K562 (cell line): ENCODE results near the gene KIF23. TPM values are rescaled to one million over a fixed set of nuclear protein-coding genes. Genes with fewer than 3 reads are reported as not detected.

Experiments
- ATAC-seq: fragments of 200-7000 bp; cut with Tn5 transposase; 3 replicates; pipeline ENCODE4 v1.9.1; 2020; ENCODE audit warnings: moderate library complexity
- BruUV-seq: library from RNA; stranded (reverse); fragments of 400-500 nt; replicated peaks from 2 replicates; lab custom pipeline; 2021; lab: Mats Ljungman, UMichigan
- CTCF ChIA-PET: fragments of 300-600 bp; formaldehyde crosslinking; extraction: SDS; loops from one replicate; lab custom pipeline; 2021; ENCODE audit warnings: low intra/inter-chr PET ratio; lab: Yijun Ruan, JAX
- POLR2A ChIA-PET: fragments of 300-600, 350-650 bp; sonication (Branson Sonifier 250); formaldehyde crosslinking; extraction: SDS; loops from one replicate; lab custom pipeline; 2021; ENCODE audit warnings: antibody characterized with exemption, inconsistent platforms; lab: Yijun Ruan, JAX
- DNase-seq, 4 experiments: peaks; one replicate each; pipeline versions ENCODE4 v3.0.0 to v3.0.0-alpha.2; 2011 to 2018; ENCODE audit warnings: low spot score in 3 of 4, mixed read lengths in 3 of 4; ENCODE audit errors: extremely low read depth in 1 of 4
- FAIRE-seq: peaks from 2 replicates; lab custom pipeline; 2011; peaks lifted over from hg19 to GRCh38; lab: Jason Lieb, UNC
- H2AFZ ChIP-seq: 2 replicates; pipeline ENCODE4 v1.6.0; 2011; ENCODE audit warnings: low read depth, low read length, control low read depth, inconsistent platforms
- H3K27ac ChIP-seq: fragments of 200-600 bp; 3 replicates; pipeline ENCODE4 v1.8.0; 2011; ENCODE audit warnings: low read depth, mild to moderate bottlenecking, control low read depth, inconsistent platforms, low read length, moderate library complexity, mixed read lengths; ENCODE audit errors: extremely low read depth
- H3K27me3 ChIP-seq, 2 experiments: fragments of 300-600 bp in 1 of 2; 2 replicates in 1 of 2; 3 replicates in 1 of 2; pipeline versions ENCODE4 v1.6.0 to v1.8.0; 2011; ENCODE audit warnings: inconsistent platforms in 2 of 2, low read length in 2 of 2, mild to moderate bottlenecking in 1 of 2, mixed read lengths in 1 of 2, moderate library complexity in 1 of 2; ENCODE audit not compliant: control insufficient read depth in 2 of 2, insufficient read depth in 2 of 2
- H3K36me3 ChIP-seq: fragments of 300-600 bp; 3 replicates; pipeline ENCODE4 v1.8.0; 2011; ENCODE audit warnings: mild to moderate bottlenecking, low read length, inconsistent platforms; ENCODE audit not compliant: control insufficient read depth, insufficient read depth
- H3K4me1 ChIP-seq, 2 experiments: fragments of 200-600 bp in 1 of 2; replicated peaks in 1 of 2; 2 replicates in 1 of 2; 3 replicates in 1 of 2; pipeline versions ENCODE4 v1.5.1 to v1.8.0; 2011; ENCODE audit warnings: inconsistent platforms in 2 of 2, low read length in 2 of 2, mild to moderate bottlenecking in 1 of 2, mixed read lengths in 1 of 2, moderate library complexity in 1 of 2; ENCODE audit not compliant: control insufficient read depth in 2 of 2, insufficient read depth in 2 of 2
- H3K4me2 ChIP-seq: 2 replicates; pipeline ENCODE4 v1.6.1; 2011; ENCODE audit warnings: low read length, control low read depth, inconsistent platforms, mixed read lengths; ENCODE audit not compliant: insufficient read depth
- H3K4me3 ChIP-seq: fragments of 200-600 bp; sonication (generic), shearing (Covaris generic); 2 replicates; pipeline ENCODE4 v1.5.1; 2016; ENCODE audit warnings: control low read depth, inconsistent platforms
- H3K79me2 ChIP-seq: fragments of 200-600 bp; 3 replicates; pipeline ENCODE4 v1.8.0; 2011; ENCODE audit warnings: low read length, inconsistent platforms; ENCODE audit not compliant: control insufficient read depth, insufficient read depth
- H3K9ac ChIP-seq, 2 experiments: 2 replicates each; pipeline versions ENCODE4 v1.6.0 to v1.6.1; 2011; ENCODE audit warnings: low read depth in 2 of 2, low read length in 2 of 2, control low read depth in 1 of 2, inconsistent platforms in 1 of 2, mild to moderate bottlenecking in 1 of 2, mixed read lengths in 1 of 2; ENCODE audit not compliant: insufficient read depth in 1 of 2
- H3K9me1 ChIP-seq: one replicate; pipeline ENCODE4 v1.6.0; 2011; ENCODE audit warnings: inconsistent platforms, mild to moderate bottlenecking, low read length, moderate library complexity; ENCODE audit not compliant: control insufficient read depth, insufficient read depth
- H3K9me3 ChIP-seq: replicated peaks from 2 replicates; pipeline ENCODE4 v1.5.1; 2011; ENCODE audit warnings: low read depth, low read length, inconsistent platforms; ENCODE audit not compliant: control insufficient read depth, insufficient read depth
- H4K20me1 ChIP-seq: replicated peaks from 2 replicates; pipeline ENCODE4 v1.6.1; 2011; ENCODE audit warnings: low read length, inconsistent platforms, mixed read lengths; ENCODE audit not compliant: control insufficient read depth, insufficient read depth
- CTBP1 ChIP-seq: fragments of 450-650 bp; IDR thresholded peaks from 2 replicates; pipeline ENCODE4 v1.6.1; 2016; ENCODE audit warnings: borderline replicate concordance
- CTCF ChIP-seq, 3 experiments: IDR thresholded peaks in 2 of 3; conservative IDR thresholded peaks in 1 of 3; 2 replicates each; pipeline ENCODE4 v1.5.1; 2011 to 2012; ENCODE audit warnings: low read length in 3 of 3, mild to moderate bottlenecking in 3 of 3, control low read depth in 2 of 3, improper control_type of control experiment in 1 of 3, inconsistent platforms in 1 of 3, low read depth in 1 of 3, mixed read lengths in 1 of 3, moderate library complexity in 1 of 3; ENCODE audit not compliant: insufficient read depth in 2 of 3
- CXXC5 ChIP-seq: fragments of 250-450 bp; sonication (Bioruptor Pico); IDR thresholded peaks from 2 replicates; pipeline ENCODE4 v1.8.0; 2022; ENCODE audit warnings: inconsistent platforms, mild to moderate bottlenecking, moderate library complexity
- E2F6 ChIP-seq, 2 experiments: IDR thresholded peaks; 2 replicates each; pipeline ENCODE4 v1.6.1; 2011; ENCODE audit warnings: borderline replicate concordance in 1 of 2, control low read depth in 1 of 2, low read depth in 1 of 2, low read length in 1 of 2, mild to moderate bottlenecking in 1 of 2, mixed read lengths in 1 of 2, moderate library complexity in 1 of 2; ENCODE audit not compliant: insufficient read depth in 1 of 2, insufficient read length in 1 of 2, poor library complexity in 1 of 2, severe bottlenecking in 1 of 2; ENCODE audit errors: extremely low read depth in 1 of 2
- MYC ChIP-seq, 2 experiments: fragments of 250-450 bp in 1 of 2; sonication (Bioruptor Pico) in 1 of 2; IDR thresholded peaks; 2 replicates each; pipeline versions ENCODE4 v1.5.1 to v1.6.1; 2012 to 2021; ENCODE audit warnings: low read depth in 2 of 2, borderline replicate concordance in 1 of 2, improper control_type of control experiment in 1 of 2, low read length in 1 of 2, mild to moderate bottlenecking in 1 of 2, moderate library complexity in 1 of 2
- RB1 ChIP-seq: fragments of 450-650 bp; IDR thresholded peaks from 2 replicates; pipeline ENCODE4 v1.6.1; 2017; ENCODE audit warnings: low read depth, mild to moderate bottlenecking
- RCOR1 ChIP-seq, 2 experiments: IDR thresholded peaks; 2 replicates each; pipeline ENCODE4 v1.6.1; 2012; ENCODE audit warnings: low read depth in 2 of 2, low read length in 2 of 2, borderline replicate concordance in 1 of 2, improper control_type of control experiment in 1 of 2
- SMC3 ChIP-seq: conservative IDR thresholded peaks from 2 replicates; pipeline ENCODE4 v1.6.1; 2011; ENCODE audit warnings: low read depth, low read length, improper control_type of control experiment; ENCODE audit not compliant: insufficient read depth
- SP1 ChIP-seq: sonication (generic); formaldehyde crosslinking; IDR thresholded peaks from 2 replicates; pipeline ENCODE4 v1.8.1; 2022; ENCODE audit warnings: mild to moderate bottlenecking, missing genetic modification reagents
- SPI1 ChIP-seq: IDR thresholded peaks from 2 replicates; pipeline ENCODE4 v1.6.1; 2011; ENCODE audit warnings: low read depth, low read length, control low read depth, borderline replicate concordance
- THAP12 ChIP-seq: fragments of 250-450 bp; sonication (Bioruptor Pico); IDR thresholded peaks from 2 replicates; pipeline ENCODE4 v1.9.0; 2021; ENCODE audit warnings: mild to moderate bottlenecking, inconsistent platforms
- XRCC5 ChIP-seq: fragments of 200-400 bp; formaldehyde crosslinking; IDR thresholded peaks from 2 replicates; pipeline ENCODE4 v1.6.1; 2017; ENCODE audit warnings: low read depth, mild to moderate bottlenecking, low read length
- WGBS: fragments of 100-300 bp; shearing (Covaris generic); methylation state at CpG from one replicate; pipeline ENCODE4 v1.1.6; 2016; ENCODE audit warnings: low coverage, mixed read lengths; ENCODE audit not compliant: insufficient coverage; ENCODE audit errors: missing lambda C conversion rate; 5-methylcytosine and 5-hydroxymethylcytosine counted together
- in situ Hi-C: fragments of 300-500 bp; cut with MboI; formaldehyde crosslinking; loops from 4 replicates; pipeline ENCODE4 v1.15.0; 2018; ENCODE audit warnings: inconsistent platforms, mixed read lengths
- intact Hi-C: fragments of 100-400 bp; cut with micrococcal nuclease; formaldehyde crosslinking; loops from 2 replicates; pipeline ENCODE4 v1.14.2; 2022
- polyA plus RNA-seq, 8 experiments: library from polyadenylated mRNA; depleted of rRNA in 4 of 8; stranded (reverse) in 5 of 8; unstranded in 3 of 8; fragments of >200 nt; fragmentation: Nextera tagmentation in 2 of 8; fragmentation: Illumina TruSeq in 1 of 8; extraction: Ambion mirVana in 2 of 8; extraction: Trizol in 1 of 8; gene quantifications; 2 replicates each; pipeline versions ENCODE4 v1.2.1 to v1.2.3, GENCODE V29; 2011 to 2014; ENCODE audit warnings: inconsistent platforms in 1 of 8, missing spikeins in 1 of 8
- total RNA-seq, 7 experiments: library from RNA; depleted of rRNA in 6 of 7; stranded (reverse); fragments of >200 nt in 6 of 7; fragmentation: Illumina TruSeq in 2 of 7; extraction: Trizol in 2 of 7; gene quantifications; 2 replicates each; pipeline versions ENCODE4 v1.2.1 to v1.2.3, GENCODE V29; 2011 to 2021; ENCODE audit warnings: low replicate concordance in 1 of 7

KIF23 gene
- total and polyA plus RNA-seq, 9 of the 15 experiments (the other 6 are each of a cell fraction or from before 2014, with no cell fraction given) = 29.4 to 58.2 (median 41.9) TPM

- Histone ChIP-seq H3K9me3 (no peaks in the 10 kb centered on the region), H3K9me1 (no peaks in the 10 kb centered on the region), H3K4me1 (peaks cover 0 to 8% of the 10 kb centered on the region in 2 experiments; a peak in 3 of 5 replicates), H3K36me3 (no peaks in the 10 kb centered on the region), H3K9ac (no peak overlapping the region), H3K27me3 (peaks cover 9 to 61% of the 10 kb centered on the region in 2 experiments; a peak in 4 of 5 replicates), H3K4me3 (no peak overlapping the region), H3K27ac (no peak overlapping the region), H4K20me1 (peaks cover 8% of the 10 kb centered on the region; the same call in 1 of the 2 replicates), H3K4me2 (no peak overlapping the region; the same call in 1 of the 2 replicates), H2AFZ (peak overlapping the region; percentile 56; the same call in 1 of the 2 replicates), H3K79me2 (no peaks in the 10 kb centered on the region)
- intact Hi-C loops (loop anchor here (2.0 to 10.0 kb wide), 2 partner anchors 90 to 336 kb away; no protein-coding TSS in a partner anchor), in situ Hi-C loops (no loop called here)
- ChIA-PET CTCF (interaction anchor here (0.6 to 0.7 kb wide), 3 partner anchors 335 to 352 kb away, joined by 3 to 8 read pairs (median 4); no protein-coding TSS in a partner anchor), POLR2A (interaction anchor here (0.6 to 1.6 kb wide), 4 partner anchors 11 to 79 kb away, joined by 3 to 5 read pairs (median 4); no protein-coding TSS in a partner anchor)
- BruUV-seq = no TSS peak
- DNase-seq (peak; percentile 81 to 91 (median 86)), FAIRE-seq (peak; percentile 85), ATAC-seq (peak; percentile 96)
- WGBS = 8% methylated on average over 34 of the region's 36 CpGs
- TF ChIP-seq CXXC5 = peak; percentile 41
- TF ChIP-seq SP1 (CRISPR knock-in tag) = 0 out of 2 replicates have a peak, but pooled peaks have one; percentile 34
- TF ChIP-seq CTCF (IDR thresholded peaks at IDR 0.05 in 2 of 3, conservative IDR thresholded peaks at IDR 0.05 in 1 of 3; ENCODE audit: insufficient read depth in 2 of 3, low read depth in 1 of 3, low read length in 3 of 3) = peak; percentile 87 to 90 (median 88)
- peak; percentile 88 for TF ChIP-seq MYC (IDR thresholded peaks at IDR 0.05; ENCODE audit: low read depth, low read length)
- TF ChIP-seq MYC (CRISPR knock-in tag; IDR thresholded peaks at IDR 0.05; ENCODE audit: borderline replicate concordance, low read depth) = no peak
- peak in 1 of 2 experiments; percentile 60 for TF ChIP-seq E2F6 (IDR thresholded peaks at IDR 0.05; ENCODE audit: borderline replicate concordance in 1 of 2, extremely low read depth in 1 of 2, insufficient read depth in 1 of 2, insufficient read length in 1 of 2, low read depth in 1 of 2, low read length in 1 of 2, poor library complexity in 1 of 2, severe bottlenecking in 1 of 2)
- TF ChIP-seq RB1 = 0 out of 2 replicates have a peak, but pooled peaks have one; percentile 29
- TF ChIP-seq THAP12 (CRISPR knock-in tag) = 0 out of 2 replicates have a peak, but pooled peaks have one; percentile 13
- TF ChIP-seq CTBP1 = peak; percentile 31; the same call in 1 of the 2 replicates
- TF ChIP-seq XRCC5 = 0 out of 2 replicates have a peak, but pooled peaks have one; percentile 44
- TF ChIP-seq SPI1 = no peak
- TF ChIP-seq RCOR1 (IDR thresholded peaks at IDR 0.05; ENCODE audit: borderline replicate concordance in 1 of 2, low read depth in 2 of 2, low read length in 2 of 2) = peak in 1 of 2 experiments; percentile 84; a peak in 2 of 4 replicates
- TF ChIP-seq SMC3 = peak; percentile 88
Measured at GRCh38 chr15:69394556-69395282, 19.4 kb upstream of the KIF23 start.
